GM21360 (cell line): Measurements from ENCODE around the gene SRSF12.
A peak's percentile ranks its signal among the peaks of the same experiment; 100 is the strongest.

Experiments
- ATAC-seq: cut with Tn5 transposase; IDR thresholded peaks from one replicate; pipeline ENCODE4 v1.9.1; 2021; ENCODE audit warnings: mild to moderate bottlenecking, moderate library complexity; ENCODE audit not compliant: unreplicated experiment

SRSF12 gene

DNA sequence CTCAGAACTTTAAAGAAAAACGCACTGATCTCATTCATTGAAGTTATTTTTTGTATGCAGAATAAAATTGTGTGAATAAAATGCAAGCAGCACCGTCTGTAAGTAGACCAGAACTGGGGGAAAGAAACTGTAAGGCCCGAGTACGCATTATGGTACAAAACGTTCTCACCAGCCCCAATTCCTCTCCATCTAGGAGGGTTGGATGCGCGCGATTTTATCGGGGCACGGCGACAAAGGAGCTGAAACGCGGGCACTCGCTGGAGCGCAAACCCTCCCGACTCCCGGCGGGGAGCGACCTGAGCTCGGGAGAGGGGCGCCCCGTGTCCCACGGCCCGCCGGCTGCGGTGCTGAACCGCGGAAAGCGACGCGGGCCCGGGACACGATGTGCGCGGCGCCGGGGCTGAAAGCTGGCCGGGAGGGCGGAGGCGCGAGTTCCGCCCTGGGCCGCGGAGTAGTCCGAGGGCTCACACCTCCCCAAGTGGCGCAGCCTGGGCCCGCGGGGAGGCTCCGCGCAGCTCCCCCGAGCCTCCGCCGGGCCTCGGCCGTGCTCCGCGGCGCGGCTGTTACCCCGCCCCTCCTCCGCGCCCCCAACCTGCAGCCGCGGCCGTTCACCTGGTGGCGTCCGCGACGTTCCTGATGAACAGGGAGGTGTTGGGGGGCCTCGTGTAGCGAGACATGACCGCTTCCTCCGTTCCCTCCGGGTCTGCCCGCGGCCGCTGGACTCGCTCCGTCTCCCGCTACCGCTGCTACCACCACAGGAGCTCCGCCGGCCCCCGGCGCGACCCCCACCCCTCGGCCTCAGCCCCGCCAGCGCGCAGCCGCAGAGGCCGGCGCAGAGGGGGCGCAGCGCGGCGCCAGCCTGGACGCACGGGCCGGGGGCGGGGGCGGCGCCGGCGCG, at the start of gene SRSF12:
Gene SRSF12 (minus strand): TSS at position 861 of the 898 bp plus-strand sequence. CDS start 184 bp downstream, at position 677.
- peak; percentile 70 for ATAC-seq

DNA sequence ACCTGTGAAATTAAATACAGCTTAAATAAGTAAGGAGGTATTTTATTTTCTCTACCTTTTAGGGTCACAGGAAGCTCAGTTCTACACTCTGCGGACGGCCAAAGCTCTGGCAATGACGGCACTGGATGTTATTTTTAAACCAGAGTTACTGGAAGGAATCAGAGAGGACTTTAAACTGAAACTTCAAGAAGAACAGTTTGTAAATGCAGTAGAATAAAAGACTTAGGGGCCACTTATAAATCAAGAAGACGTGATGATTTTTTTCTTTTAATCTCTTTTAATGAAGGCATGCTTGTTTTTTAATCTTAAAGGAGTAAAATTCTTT, 44.1 kb upstream of the SRSF12 start:
- ATAC-seq, result no peak

DNA sequence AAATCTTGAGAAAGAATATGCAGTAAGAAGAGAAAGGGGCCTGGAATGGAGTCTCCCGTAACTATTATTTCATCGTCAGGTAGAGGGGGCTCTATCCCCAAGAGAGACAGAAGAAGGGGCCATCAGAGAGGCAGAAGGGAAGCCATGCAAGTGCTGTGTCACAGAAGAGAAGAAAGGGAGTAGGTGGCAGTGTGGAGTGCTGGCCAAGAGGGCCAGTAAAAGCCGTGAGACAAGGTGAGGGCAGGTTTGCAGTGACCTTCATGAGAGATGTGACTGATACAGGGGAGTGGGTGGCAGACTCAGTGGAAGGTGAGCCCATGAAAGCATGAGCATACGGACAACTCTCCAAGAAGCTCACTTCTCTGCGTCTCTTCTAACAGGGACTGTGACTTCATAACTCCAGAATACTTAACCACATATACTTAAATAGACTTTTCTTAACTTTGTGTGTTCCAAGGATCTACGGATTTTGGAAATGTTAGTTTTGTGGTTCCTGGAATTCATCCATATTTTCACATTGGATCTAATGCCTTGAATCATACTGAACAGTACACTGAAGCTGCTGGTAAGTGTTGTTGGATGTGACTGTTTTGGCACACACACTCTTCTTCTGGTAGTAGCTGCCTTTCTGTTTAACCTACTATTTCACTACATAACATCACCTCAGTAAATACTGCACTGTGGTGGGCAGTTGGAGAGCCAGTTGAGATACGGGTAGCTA, 43.6 kb upstream of the SRSF12 start:
- ATAC-seq, result no peak

DNA sequence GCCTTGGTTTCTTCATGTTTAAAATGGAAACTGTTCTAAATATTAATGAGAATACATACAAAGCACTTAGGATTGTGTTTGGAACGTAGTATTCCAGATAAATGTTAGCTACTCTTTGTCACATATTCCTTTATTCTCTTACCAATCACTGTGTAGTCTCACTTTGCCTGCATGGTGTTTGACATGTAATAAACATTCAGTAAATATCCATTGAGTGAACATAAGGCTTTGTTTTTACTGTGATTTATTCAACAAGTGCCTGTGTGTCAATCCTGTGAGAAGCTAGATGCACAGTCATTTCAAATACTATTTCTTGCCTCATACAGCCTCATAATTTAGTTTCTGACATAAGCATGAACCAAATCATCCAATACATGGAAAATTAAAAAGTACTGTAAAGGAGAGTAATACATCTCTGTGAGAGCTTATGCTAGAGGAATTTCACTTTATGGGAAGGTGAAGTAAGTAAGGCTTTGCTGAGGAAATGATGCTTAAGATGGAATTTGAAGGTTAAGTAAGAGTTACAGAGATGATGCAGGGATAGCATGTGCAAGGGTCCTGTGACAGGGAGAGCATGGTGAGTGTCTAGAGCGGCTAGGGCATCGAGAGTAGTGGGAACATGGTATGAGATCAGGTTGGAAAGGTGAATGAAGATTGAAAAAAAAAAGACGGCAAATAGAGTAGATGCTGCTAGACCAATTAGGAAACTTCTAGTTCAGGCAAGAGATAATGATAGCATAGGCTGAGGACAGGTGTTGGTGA, 42.6 kb upstream of the SRSF12 start:
- ATAC-seq, result no peak

DNA sequence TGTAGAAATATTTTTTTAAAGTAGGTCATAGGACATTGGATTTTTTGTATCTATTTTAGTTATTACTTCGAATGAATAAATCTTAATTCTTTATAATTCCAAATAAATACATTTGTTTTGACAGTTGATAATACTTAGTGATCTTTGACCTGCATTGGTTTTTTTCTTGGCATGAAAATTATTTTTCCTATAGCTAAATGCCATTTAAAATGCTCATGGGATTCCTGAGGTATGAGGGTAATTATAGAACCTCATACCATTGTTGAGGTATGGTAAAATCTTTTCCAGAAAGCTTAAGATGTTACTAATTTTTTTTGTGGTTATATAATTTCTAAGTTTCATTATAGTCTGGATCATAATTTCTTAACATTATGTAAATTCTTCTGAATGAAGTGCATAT, 36.3 kb upstream of the SRSF12 start:
- ATAC-seq, result no peak

DNA sequence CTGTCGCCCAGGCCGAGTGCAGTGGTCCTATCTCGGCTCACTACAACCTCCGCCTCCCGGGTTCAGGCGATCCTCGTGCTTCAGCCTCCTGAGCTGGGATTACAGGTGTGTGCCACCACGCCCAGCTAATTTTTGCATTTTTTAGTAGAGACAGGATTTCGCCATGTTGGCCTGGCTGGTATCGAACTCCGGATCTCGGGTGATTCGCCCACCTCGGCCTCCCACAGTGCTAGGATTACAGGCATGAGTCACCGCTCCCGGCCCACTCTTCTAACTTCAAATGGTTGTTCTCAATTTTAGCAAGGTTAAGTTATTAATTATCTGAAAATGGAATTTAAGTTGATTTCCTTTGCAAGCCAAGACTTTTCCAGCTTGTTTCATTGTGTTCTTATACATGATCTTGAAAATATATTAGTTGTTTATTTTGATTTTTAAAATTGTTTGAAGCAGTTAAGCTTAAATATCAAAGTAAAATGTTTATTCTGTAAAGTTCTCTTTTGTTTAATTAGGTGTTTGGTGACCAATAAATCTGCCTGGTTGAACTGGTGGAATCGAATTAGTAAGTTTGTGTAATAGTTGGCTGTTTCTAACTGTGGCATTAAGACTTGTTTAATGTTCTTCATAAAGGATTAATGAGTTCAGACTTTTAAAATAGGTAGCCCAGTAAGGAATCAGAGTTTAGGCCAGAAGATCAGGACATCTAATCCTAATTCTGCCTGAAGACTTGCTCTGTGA, 30.3 kb upstream of the SRSF12 start:
- no peak for ATAC-seq

DNA sequence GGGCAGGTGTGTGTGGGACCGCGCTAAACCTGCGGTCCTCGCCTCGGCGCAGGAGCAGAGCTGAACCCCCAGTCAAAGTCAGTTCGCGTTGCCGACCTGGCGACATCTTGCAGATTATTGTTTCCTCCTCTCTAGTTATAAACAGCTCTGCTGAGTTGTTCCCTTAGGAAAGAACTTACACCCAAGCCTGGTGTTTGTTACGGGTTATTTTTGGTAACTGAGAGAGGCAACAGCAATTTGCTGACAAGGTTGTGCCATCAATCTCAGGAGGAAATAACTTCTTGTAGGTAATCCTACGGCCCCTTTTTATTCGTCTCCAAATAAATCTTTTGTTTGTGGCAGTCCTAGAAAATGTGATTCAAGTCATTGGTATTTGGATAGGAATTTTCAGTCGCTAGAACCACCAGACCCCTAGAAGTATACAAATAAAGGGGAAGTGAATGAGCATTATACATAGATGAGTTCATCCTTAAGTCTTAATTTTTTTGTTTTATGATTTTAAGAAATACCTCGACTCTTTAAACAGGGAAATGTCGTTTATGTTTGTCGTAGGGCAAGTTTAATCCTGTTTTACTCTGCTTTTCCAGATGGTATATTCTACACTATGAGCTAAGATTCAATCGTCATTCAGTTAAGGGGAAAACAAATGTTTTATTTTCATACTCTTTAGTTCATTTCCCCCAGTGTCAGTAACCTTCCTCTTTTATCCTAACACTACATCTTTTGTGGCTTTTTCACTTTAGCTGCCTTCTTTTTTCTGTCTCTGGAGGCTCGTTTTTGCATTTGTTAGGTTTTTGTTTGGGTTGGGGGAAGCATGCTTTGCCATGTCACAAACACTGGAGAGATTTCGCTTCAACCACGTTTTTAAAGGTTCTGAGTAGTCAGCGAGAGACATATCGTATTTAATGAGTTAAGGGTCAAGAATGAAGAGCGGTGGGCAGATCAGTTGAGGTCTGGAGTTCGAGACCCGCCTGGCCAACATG, 29.1 kb upstream of the SRSF12 start:
- peak; percentile 34 for ATAC-seq

DNA sequence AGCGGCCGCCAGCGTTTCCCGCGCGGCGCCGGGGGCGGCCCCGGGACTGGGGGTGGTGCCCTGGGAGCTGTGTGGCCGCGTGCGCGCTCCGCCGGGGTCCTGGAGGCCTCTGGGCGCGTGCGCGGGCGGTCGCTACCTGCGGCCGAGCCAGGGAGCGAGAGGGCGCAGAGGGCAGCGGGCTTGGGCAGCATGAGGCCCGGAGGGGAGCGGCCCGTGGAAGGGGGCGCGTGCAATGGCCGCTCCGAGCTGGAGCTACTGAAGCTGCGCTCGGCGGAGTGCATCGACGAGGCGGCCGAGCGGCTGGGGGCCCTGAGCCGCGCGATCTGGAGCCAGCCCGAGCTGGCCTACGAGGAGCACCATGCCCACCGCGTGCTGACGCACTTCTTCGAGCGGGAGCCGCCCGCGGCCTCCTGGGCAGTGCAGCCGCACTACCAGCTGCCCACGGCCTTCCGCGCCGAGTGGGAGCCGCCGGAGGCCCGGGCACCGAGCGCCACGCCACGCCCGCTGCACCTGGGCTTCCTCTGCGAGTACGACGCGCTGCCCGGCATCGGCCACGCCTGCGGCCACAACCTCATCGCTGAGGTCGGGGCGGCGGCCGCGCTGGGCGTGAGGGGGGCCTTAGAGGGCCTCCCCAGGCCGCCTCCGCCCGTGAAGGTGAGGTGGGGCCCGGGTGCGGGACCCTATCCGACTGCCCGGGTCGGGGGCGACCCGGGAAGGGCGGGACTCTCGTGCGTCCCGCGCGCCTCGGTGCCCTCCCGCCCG, 28.3 kb upstream of the SRSF12 start, which contains the start of gene PM20D2:
Gene PM20D2 (plus strand): TSS at position 100 of the 762 bp plus-strand sequence. CDS start 90 bp downstream, at position 190.
- peak; percentile 63 for ATAC-seq

DNA sequence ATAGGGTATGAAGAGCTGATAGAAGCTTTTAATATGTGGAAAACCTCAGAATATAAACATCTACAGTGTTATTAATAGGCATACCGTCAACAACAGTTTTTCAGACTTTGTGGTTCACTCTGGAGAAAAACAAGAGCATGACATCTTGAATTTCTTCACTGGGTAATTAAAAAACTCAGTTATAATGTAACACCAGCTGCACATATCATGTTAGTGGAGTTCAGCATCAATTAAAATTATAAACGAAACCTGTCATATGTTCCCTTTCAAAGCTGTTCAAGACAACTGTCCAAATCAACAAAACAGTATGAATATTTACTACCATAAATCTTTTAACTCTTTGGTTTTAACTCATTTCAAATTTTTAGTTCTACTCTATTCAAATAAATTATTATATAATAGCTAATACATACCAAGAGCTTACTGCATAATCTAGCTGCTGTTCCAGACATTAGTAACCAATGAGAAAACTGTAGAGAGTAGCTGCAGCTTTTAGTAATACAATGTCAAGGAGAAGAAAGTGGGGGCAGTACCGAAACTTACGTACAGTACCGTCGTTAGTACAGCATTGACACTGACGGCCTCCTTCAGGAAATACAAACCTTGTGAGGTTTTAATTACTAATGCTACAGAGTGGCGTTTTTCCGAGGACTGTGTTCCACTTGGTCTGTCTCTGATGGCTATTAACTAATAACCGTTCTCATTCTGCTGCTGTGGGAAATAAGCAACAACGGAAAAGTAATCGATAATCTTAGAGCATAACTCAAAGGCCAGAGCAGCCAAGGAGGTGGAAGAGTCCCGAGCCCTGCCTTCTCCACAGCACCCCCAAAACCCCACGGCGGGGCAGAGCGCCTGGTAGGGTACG, 27.5 kb upstream of the SRSF12 start:
- peak; percentile 57 for ATAC-seq

DNA sequence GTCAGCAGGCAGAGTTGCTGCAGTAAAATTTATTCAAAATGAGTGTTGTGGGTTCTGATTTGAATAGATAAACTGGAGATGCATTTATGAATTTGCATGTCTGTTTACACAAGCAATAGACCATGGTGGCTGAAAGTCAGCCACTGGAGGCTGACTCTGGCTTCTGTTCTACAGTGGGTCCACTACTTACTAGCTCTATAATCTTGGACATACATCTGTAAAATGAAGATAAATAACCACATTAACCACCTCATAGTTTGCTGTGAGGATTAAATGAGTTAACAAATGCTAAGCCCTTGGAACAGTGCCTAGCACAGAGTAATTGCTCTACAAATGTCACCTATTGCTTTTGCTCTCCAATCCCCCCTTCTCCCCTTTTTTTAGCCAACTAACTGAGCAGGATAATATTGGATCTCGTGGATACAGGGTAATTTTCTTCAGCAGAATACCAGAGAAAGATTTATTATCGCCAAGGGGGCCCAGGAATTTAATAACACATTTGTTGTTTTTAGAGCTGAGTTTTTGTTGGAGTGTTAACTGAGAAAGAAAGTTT, 26.6 kb upstream of the SRSF12 start:
- ATAC-seq, result peak; percentile 37

DNA sequence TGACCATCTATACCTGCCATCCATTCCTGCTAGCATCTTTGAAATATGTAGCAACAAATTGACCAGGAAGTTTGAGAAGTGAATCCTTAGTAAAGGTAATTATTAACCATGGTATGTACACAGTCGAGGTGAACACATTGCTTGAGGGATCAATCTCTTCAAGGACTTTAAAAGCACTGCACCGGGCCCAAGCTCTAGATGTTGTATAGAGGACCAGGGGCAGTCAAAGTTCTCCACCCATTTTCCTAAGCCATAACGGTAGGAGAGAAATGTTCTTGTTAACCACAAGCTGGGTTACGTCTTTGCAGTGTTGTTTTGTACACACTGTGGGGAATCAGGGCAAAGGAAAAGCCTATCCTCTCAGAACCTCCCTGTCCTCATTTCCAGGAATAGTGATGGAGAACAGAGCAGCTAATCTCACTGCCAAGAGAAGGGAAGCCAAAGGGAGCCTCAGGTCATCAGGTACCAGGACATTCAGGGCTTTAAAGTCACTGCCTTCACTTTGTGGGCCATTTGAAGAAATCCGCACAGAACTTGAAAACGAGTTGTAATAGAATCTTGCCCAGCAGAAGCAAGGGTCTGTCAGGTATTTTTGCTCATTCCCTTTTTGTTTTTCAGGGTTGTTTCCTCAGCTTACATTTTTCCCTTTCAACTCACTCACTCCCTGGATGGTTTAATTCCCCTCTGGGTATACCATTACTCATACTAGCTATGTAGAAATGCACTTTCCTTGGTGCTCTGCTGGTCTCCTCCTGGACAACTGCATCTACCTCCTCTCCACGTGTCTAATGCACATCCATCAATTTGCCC, 22.7 kb upstream of the SRSF12 start:
- ATAC-seq, result no peak

DNA sequence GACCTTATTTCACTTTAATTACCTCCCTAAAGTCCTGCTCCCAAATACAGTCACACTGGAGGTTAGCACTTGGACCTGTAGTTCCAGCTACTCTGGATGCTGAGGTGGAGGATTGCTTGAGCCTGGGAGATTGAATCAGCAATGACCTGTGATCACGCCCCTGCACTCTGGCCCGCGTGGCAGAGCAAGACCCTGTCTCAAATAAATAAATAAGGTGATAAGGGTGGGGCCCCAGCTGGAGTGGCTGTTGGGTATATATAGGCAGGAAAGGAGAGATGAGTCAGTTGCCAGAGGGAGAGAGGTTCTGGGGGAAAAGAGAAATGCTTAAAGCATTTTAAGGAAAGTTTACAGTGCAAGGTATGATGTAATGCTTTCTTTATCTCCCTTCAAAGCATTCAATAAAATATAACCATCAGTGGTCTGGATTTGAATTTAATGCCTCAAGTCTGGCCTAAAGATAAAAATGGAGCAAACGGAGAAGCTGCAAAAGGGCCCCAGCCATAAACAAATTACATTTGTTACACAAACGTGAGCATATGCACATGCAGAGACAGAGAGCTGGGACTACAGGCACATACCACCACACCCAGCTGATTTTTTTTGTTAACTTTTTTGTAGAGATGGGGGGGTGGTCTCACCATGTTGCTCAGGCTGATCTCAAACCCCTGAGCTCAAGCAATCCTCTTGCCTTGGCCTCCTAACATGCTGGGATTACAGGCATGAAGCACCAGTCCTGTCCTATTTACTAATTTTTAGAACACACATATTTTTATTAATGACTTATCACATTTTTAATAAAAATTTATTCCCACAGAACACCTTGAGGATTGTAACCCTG, 21.9 kb upstream of the SRSF12 start:
- ATAC-seq, result no peak

DNA sequence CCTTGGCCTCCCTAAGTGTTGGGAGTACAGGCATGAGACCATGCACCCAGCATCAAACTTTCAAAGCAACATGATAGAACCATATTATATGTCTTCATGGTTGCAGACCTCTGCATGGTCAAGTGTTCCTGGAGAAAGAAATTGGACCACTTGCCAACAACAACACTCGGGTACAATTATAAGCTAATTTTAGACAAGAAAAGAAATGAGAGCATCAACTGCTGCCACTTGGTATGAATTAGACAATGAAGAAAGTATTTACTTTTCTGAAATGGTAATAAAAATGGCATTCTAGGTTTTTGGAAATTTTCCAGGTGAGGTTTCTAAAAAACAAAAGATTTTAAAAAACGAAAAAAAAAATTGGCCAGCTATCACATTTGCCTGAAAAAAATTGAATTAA, 20.3 kb upstream of the SRSF12 start:
- no peak for ATAC-seq

DNA sequence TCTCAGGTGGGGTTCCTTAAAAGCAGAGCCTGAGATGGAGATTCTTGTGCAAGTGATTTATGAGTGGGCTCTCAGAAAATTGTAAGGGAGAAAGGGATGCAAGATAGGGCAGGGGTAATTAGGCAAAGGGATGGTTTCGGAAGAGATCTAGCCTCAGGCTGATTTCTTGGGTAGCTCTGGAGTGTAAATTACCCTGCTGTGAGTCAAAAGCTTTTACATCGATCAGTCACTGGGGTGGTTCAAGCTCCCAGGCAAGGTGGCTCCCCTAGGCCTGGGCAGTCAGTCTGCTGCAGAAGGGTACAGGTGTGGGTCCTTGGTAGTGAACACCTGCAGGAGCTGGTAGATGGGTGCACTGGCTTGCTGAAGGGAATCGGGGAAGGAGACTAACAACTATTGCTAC, 16.9 kb upstream of the SRSF12 start:
- no peak for ATAC-seq

DNA sequence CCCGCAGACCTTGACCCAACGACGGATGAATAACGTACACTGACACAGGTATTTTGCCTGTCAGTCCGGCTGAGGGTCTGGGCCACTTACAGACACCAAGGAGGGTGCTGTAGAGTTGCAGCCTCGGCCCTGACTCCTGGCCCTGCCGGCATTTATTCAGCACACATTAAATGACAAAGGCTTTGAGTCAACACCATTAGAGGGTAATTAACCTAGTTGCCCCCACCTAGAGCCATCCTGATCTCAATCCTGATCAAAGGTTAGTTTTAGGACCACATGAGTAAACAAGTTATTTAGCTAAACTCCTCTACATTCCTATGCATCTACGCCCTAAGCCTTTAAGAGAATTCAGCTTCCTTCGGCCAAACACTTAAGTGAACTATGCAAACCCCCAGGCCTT, 16.1 kb upstream of the SRSF12 start:
- no peak for ATAC-seq

DNA sequence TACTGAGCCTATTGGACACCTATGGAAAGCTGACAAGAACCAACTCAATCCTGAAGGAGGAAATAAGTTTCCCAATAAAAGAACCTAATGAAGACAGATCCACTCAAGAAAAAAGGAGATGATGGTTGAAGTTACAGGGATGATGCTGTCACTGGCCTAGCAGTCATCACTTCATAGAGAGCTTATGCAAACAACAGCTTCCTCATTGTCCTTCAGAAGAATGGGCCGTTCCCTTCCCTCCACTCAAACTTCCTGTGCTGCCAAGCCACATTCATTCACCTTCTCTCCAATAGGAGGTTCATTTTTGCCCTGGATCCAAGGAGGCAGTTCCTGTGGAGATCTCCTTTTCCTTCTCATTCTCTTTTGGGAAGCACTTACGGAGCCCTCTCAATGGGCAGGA, 14.2 kb upstream of the SRSF12 start:
- ATAC-seq, result no peak
